ENCODE measurements around the gene CD47. TPM values are rescaled to one million over a fixed set of nuclear protein-coding genes. Genes with fewer than 3 reads are reported as not detected.

Gene CD47
- total RNA-seq, 2 donors from 2014 or later, result 68.1 to 101 TPM

- H3K27ac ChIP-seq, result peak overlapping the region; percentile 8
- intact Hi-C loops (cut with DNase I), result no loop called here
- DNase-seq, result peak; percentile 74
Observed at GRCh38 chr3:108001457-108001856, 89.4 kb downstream of the CD47 start.

GRCh38 chr3:107999215-107999775 lies 91.5 kb downstream of the CD47 start:
- H3K27ac ChIP-seq, result no peak overlapping the region
- intact Hi-C loops (cut with DNase I), result no loop called here
- no peaks in the 10 kb centered on the region for H3K27me3 ChIP-seq
- H3K9ac ChIP-seq (ENCODE audit: low read depth in 2 of 2, low read length in 2 of 2), result no peak overlapping the region
- H3K4me1 ChIP-seq, result peaks cover 5% of the 10 kb centered on the region
- no peak for TF ChIP-seq CTCF (IDR thresholded peaks at IDR 0.05)
- no peak overlapping the region for H3K4me3 ChIP-seq
- no peaks in the 10 kb centered on the region for H3K9me3 ChIP-seq
- H3K36me3 ChIP-seq, result no peaks in the 10 kb centered on the region
- DNase-seq, result no peak

More at GRCh38 chr3:108001457-108001856, 89.4 kb downstream of the CD47 start:
- Histone ChIP-seq H3K27me3 (no peaks in the 10 kb centered on the region), H3K4me1 (peaks cover 5% of the 10 kb centered on the region), H3K9ac (ENCODE audit: low read depth in 2 of 2, low read length in 2 of 2) (no peak overlapping the region), H3K36me3 (no peaks in the 10 kb centered on the region), H3K9me3 (no peaks in the 10 kb centered on the region), H3K4me3 (no peak overlapping the region)
- no peak for TF ChIP-seq CTCF (IDR thresholded peaks at IDR 0.05)

GRCh38 chr3:107997671-107998070 lies 93.2 kb downstream of the CD47 start:
- H3K27me3 ChIP-seq, result no peaks in the 10 kb centered on the region
- H3K36me3 ChIP-seq, result no peaks in the 10 kb centered on the region
- H3K4me3 ChIP-seq, result no peak overlapping the region
- no peak for TF ChIP-seq CTCF (IDR thresholded peaks at IDR 0.05)
- H3K9ac ChIP-seq (ENCODE audit: low read depth in 2 of 2, low read length in 2 of 2), result no peak overlapping the region
- no peaks in the 10 kb centered on the region for H3K9me3 ChIP-seq
- peaks cover 5% of the 10 kb centered on the region for H3K4me1 ChIP-seq
- H3K27ac ChIP-seq, result no peak overlapping the region
- no peak for DNase-seq
- intact Hi-C loops (cut with DNase I), result no loop called here

- DNase-seq, result no peak
- Histone ChIP-seq H3K9ac (ENCODE audit: low read depth in 2 of 2, low read length in 2 of 2) (no peak overlapping the region), H3K36me3 (no peaks in the 10 kb centered on the region), H3K4me3 (no peak overlapping the region), H3K27me3 (no peaks in the 10 kb centered on the region), H3K4me1 (no peaks in the 10 kb centered on the region), H3K9me3 (no peaks in the 10 kb centered on the region), H3K27ac (no peak overlapping the region)
- intact Hi-C loops (cut with DNase I), result no loop called here
- no peak for TF ChIP-seq CTCF (IDR thresholded peaks at IDR 0.05)
Observed at GRCh38 chr3:107995823-107996222, 95.0 kb downstream of the CD47 start.

- H3K4me1 ChIP-seq, result no peaks in the 10 kb centered on the region
- no peaks in the 10 kb centered on the region for H3K27me3 ChIP-seq
- DNase-seq, result no peak
- no peak overlapping the region for H3K27ac ChIP-seq
- H3K4me3 ChIP-seq, result no peak overlapping the region
- TF ChIP-seq CTCF (IDR thresholded peaks at IDR 0.05), result no peak
- H3K9me3 ChIP-seq, result no peaks in the 10 kb centered on the region
- intact Hi-C loops (cut with DNase I), result no loop called here
- no peak overlapping the region for H3K9ac ChIP-seq (ENCODE audit: low read depth in 2 of 2, low read length in 2 of 2)
- H3K36me3 ChIP-seq, result no peaks in the 10 kb centered on the region
Observed at GRCh38 chr3:107994956-107995715, 95.7 kb downstream of the CD47 start.
